ENCODE data around the gene SNTG2. TPM values are rescaled to one million over a fixed set of nuclear protein-coding genes. Genes with fewer than 3 reads are reported as not detected.

SNTG2 gene
- total RNA-seq, 1 donor from 2014 or later = 23.2 TPM

- peaks cover 6% of the 10 kb centered on the region for H3K4me1 Mint-ChIP-seq (ENCODE audit: unreplicated experiment)
- TF ChIP-seq CTCF (IDR thresholded peaks at IDR 0.05; ENCODE audit: unreplicated experiment) = no peak
- no peaks in the 10 kb centered on the region for H3K9me3 Mint-ChIP-seq (ENCODE audit: unreplicated experiment)
- no peak for DNase-seq (ENCODE audit: low spot score)
- peak overlapping the region; percentile 4 for H3K27ac Mint-ChIP-seq (ENCODE audit: unreplicated experiment)
- H3K36me3 Mint-ChIP-seq (ENCODE audit: low read depth, unreplicated experiment) = no peaks in the 10 kb centered on the region
- H3K27me3 Mint-ChIP-seq (ENCODE audit: unreplicated experiment) = peaks cover 5% of the 10 kb centered on the region
- H3K4me3 Mint-ChIP-seq (ENCODE audit: unreplicated experiment) = peak overlapping the region; percentile 85
These were observed 1.1 kb upstream of the SNTG2 start for GRCh38 chr2:949384-950079.

- no peaks in the 10 kb centered on the region for H3K9me3 Mint-ChIP-seq (ENCODE audit: unreplicated experiment)
- H3K4me3 Mint-ChIP-seq (ENCODE audit: unreplicated experiment) = peak overlapping the region; percentile 93
- peaks cover 6% of the 10 kb centered on the region for H3K4me1 Mint-ChIP-seq (ENCODE audit: unreplicated experiment)
- peak; percentile 24 for DNase-seq (ENCODE audit: low spot score)
- peak overlapping the region; percentile 52 for H3K27ac Mint-ChIP-seq (ENCODE audit: unreplicated experiment)
- H3K27me3 Mint-ChIP-seq (ENCODE audit: unreplicated experiment) = peaks cover 5% of the 10 kb centered on the region
- no peaks in the 10 kb centered on the region for H3K36me3 Mint-ChIP-seq (ENCODE audit: low read depth, unreplicated experiment)
- TF ChIP-seq CTCF (IDR thresholded peaks at IDR 0.05; ENCODE audit: unreplicated experiment) = no peak
These were observed 766 bp downstream of the SNTG2 start for GRCh38 chr2:951224-952006.

GRCh38 chr2:953408-953807, 2.8 kb downstream of the SNTG2 start:
- TF ChIP-seq CTCF (IDR thresholded peaks at IDR 0.05; ENCODE audit: unreplicated experiment) = no peak
- Mint-ChIP-seq H3K4me1 (ENCODE audit: unreplicated experiment) (peaks cover 18% of the 10 kb centered on the region), H3K4me3 (ENCODE audit: unreplicated experiment) (peak overlapping the region; percentile 61), H3K9me3 (ENCODE audit: unreplicated experiment) (no peaks in the 10 kb centered on the region), H3K27ac (ENCODE audit: unreplicated experiment) (no peak overlapping the region), H3K27me3 (ENCODE audit: unreplicated experiment) (peaks cover 5% of the 10 kb centered on the region), H3K36me3 (ENCODE audit: low read depth, unreplicated experiment) (no peaks in the 10 kb centered on the region)
- no peak for DNase-seq (ENCODE audit: low spot score)

GRCh38 chr2:953975-954686, 3.5 kb downstream of the SNTG2 start:
- Mint-ChIP-seq H3K4me3 (ENCODE audit: unreplicated experiment) (peak overlapping the region; percentile 42), H3K4me1 (ENCODE audit: unreplicated experiment) (peaks cover 20% of the 10 kb centered on the region), H3K27ac (ENCODE audit: unreplicated experiment) (no peak overlapping the region), H3K9me3 (ENCODE audit: unreplicated experiment) (no peaks in the 10 kb centered on the region), H3K36me3 (ENCODE audit: low read depth, unreplicated experiment) (no peaks in the 10 kb centered on the region), H3K27me3 (ENCODE audit: unreplicated experiment) (peaks cover 5% of the 10 kb centered on the region)
- no peak for TF ChIP-seq CTCF (IDR thresholded peaks at IDR 0.05; ENCODE audit: unreplicated experiment)
- no peak for DNase-seq (ENCODE audit: low spot score)

Data from endothelial cell (in vitro differentiated cells).